GM12891 (cell line): ENCODE data around the gene PPP1R9A.

ENCODE experiments used
- POLR2A ChIP-seq: IDR thresholded peaks from 2 replicates; pipeline ENCODE4 v1.6.1; 2011; ENCODE audit warnings: low read depth, low read length, control low read depth
- POLR2AphosphoS5 ChIP-seq: IDR thresholded peaks from 2 replicates; pipeline ENCODE4 v1.6.1; 2011; ENCODE audit warnings: low read depth, low read length, control low read depth
- POU2F2 ChIP-seq: IDR thresholded peaks from 2 replicates; pipeline ENCODE4 v1.6.1; 2011; ENCODE audit warnings: low read depth, mild to moderate bottlenecking, control low read depth, low read length, moderate library complexity
- SPI1 ChIP-seq: IDR thresholded peaks from 2 replicates; pipeline ENCODE4 v1.6.1; 2011; ENCODE audit warnings: low read depth, low read length, control low read depth
- TAF1 ChIP-seq: IDR thresholded peaks from 2 replicates; pipeline ENCODE4 v1.6.1; 2011; ENCODE audit warnings: low read depth, low read length, control low read depth

GRCh38 chr7:94873239-94873638, 34.2 kb upstream of the PPP1R9A start:
- TF ChIP-seq TAF1 (no peak), POLR2A (no peak), POU2F2 (no peak), POLR2AphosphoS5 (no peak), SPI1 (no peak)
